Neural cell (in vitro differentiated cells): Measurements from ENCODE around the gene GRIN2C. TPM values are rescaled to one million over a fixed set of nuclear protein-coding genes. Genes with fewer than 3 reads are reported as not detected.

ENCODE experiments used
- H2AFZ ChIP-seq: fragments of 200-600, 300-800 bp; sonication (generic), shearing (Covaris generic); 2 replicates; pipeline ENCODE4 v1.6.0; 2014; ENCODE audit warnings: low read depth, mild to moderate bottlenecking, antibody characterized with exemption, low read length, moderate library complexity
- H3F3A ChIP-seq: fragments of 200-600 bp; shearing (Covaris generic); 2 replicates; pipeline ENCODE4 v1.6.1; 2016; ENCODE audit warnings: mild to moderate bottlenecking, moderate library complexity, mixed read lengths, antibody characterized with exemption, low read length; ENCODE audit not compliant: insufficient read depth, poor library complexity, severe bottlenecking
- H3K27ac ChIP-seq: fragments of 200-600, 300-800 bp; sonication (generic), shearing (Covaris generic); 2 replicates; pipeline ENCODE4 v1.5.1; 2014; ENCODE audit warnings: mild to moderate bottlenecking, low read length, moderate library complexity
- H3K27me3 ChIP-seq: fragments of 300-800, 200-600 bp; sonication (generic), shearing (Covaris generic); 2 replicates; pipeline ENCODE4 v1.6.0; 2014; ENCODE audit warnings: mild to moderate bottlenecking, low read depth, low read length, moderate library complexity; ENCODE audit not compliant: insufficient read depth
- H3K36me3 ChIP-seq: fragments of 300-800, 200-600 bp; sonication (generic), shearing (Covaris generic); 2 replicates; pipeline ENCODE4 v1.5.1; 2014; ENCODE audit warnings: mild to moderate bottlenecking, antibody characterized with exemption, low read length, moderate library complexity; ENCODE audit not compliant: insufficient read depth
- H3K4me2 ChIP-seq: fragments of 300-800, 200-600 bp; sonication (generic), shearing (Covaris generic); 2 replicates; pipeline ENCODE4 v1.6.0; 2014; ENCODE audit warnings: mild to moderate bottlenecking, low read length
- H3K4me3 ChIP-seq: fragments of 300-800, 200-600 bp; sonication (generic), shearing (Covaris generic); 2 replicates; pipeline ENCODE4 v1.5.1; 2014; ENCODE audit warnings: mild to moderate bottlenecking, low read length, moderate library complexity
- H3K79me2 ChIP-seq: fragments of 200-600 bp; shearing (Covaris generic); replicated peaks from 2 replicates; pipeline ENCODE4 v1.6.0; 2014; ENCODE audit warnings: mild to moderate bottlenecking, low read length, moderate library complexity; ENCODE audit not compliant: insufficient read depth
- H3K9ac ChIP-seq: fragments of 300-800, 200-600 bp; sonication (generic), shearing (Covaris generic); 2 replicates; pipeline ENCODE4 v1.6.1; 2016; ENCODE audit warnings: mild to moderate bottlenecking, low read length, mixed read lengths
- H3K9me2 ChIP-seq: fragments of 200-600 bp; shearing (Covaris generic); 2 replicates; pipeline ENCODE4 v1.6.1; 2016; ENCODE audit warnings: mild to moderate bottlenecking, low read length, mixed read lengths; ENCODE audit not compliant: insufficient read depth
- H3K9me3 ChIP-seq: fragments of 200-600, 300-800 bp; sonication (generic), shearing (Covaris generic); 2 replicates; pipeline ENCODE4 v1.6.1; 2016; ENCODE audit warnings: mild to moderate bottlenecking, mixed run types, low read length, moderate library complexity, mixed read lengths
- H4K20me1 ChIP-seq: fragments of 200-600 bp; shearing (Covaris generic); 2 replicates; pipeline ENCODE4 v1.6.1; 2016; ENCODE audit warnings: mild to moderate bottlenecking, mixed run types; ENCODE audit not compliant: insufficient read depth
- CTCF ChIP-seq: fragments of 450-650 bp; IDR thresholded peaks from 2 replicates; pipeline ENCODE4 v1.5.1; 2014; ENCODE audit warnings: antibody characterized with exemption, mild to moderate bottlenecking, moderate library complexity; ENCODE audit not compliant: poor library complexity, severe bottlenecking
- EP300 ChIP-seq: fragments of 450-650 bp; conservative IDR thresholded peaks from 2 replicates; pipeline ENCODE4 v1.6.1; 2014; ENCODE audit warnings: antibody characterized with exemption, mild to moderate bottlenecking, moderate library complexity; ENCODE audit not compliant: poor library complexity, severe bottlenecking
- EZH2 ChIP-seq: fragments of 200-600, 300-800 bp; shearing (Covaris generic), sonication (generic); IDR thresholded peaks from 2 replicates; pipeline ENCODE4 v1.6.1; 2014; ENCODE audit warnings: antibody characterized with exemption, low read length, borderline replicate concordance, mild to moderate bottlenecking; ENCODE audit not compliant: insufficient read depth, poor library complexity, severe bottlenecking
- MXI1 ChIP-seq: fragments of 450-650 bp; conservative IDR thresholded peaks from 2 replicates; pipeline ENCODE4 v1.6.1; 2014; ENCODE audit warnings: antibody characterized with exemption, mild to moderate bottlenecking; ENCODE audit not compliant: poor library complexity, severe bottlenecking
- POLR2AphosphoS5 ChIP-seq: IDR thresholded peaks from 2 replicates; pipeline ENCODE4 v1.6.1; 2012
- RAD21 ChIP-seq: fragments of 450-650 bp; conservative IDR thresholded peaks from 2 replicates; pipeline ENCODE4 v1.6.1; 2014; ENCODE audit warnings: antibody characterized with exemption, mild to moderate bottlenecking, moderate library complexity
- SMC3 ChIP-seq: fragments of 450-650 bp; conservative IDR thresholded peaks from 2 replicates; pipeline ENCODE4 v1.6.1; 2014; ENCODE audit warnings: antibody characterized with exemption, mild to moderate bottlenecking, moderate library complexity; ENCODE audit not compliant: poor library complexity
- TAF1 ChIP-seq: IDR thresholded peaks from 2 replicates; pipeline ENCODE4 v1.6.1; 2012; ENCODE audit warnings: low read depth
- polyA plus RNA-seq: library from polyadenylated mRNA; depleted of rRNA; stranded (reverse); fragments of >200 nt; gene quantifications from 2 replicates; pipeline ENCODE4 v1.2.3, GENCODE V29; 2014
- TF ChIP-seq, protein P1 (sequence below): IDR thresholded peaks from 2 replicates; pipeline ENCODE4 v1.6.1; 2012; ENCODE audit warnings: borderline replicate concordance

The GRIN2C gene
- polyA plus RNA-seq, 1 donor from 2014 or later: 0.04 TPM

GRCh38 chr17:74860872-74861661, 1.4 kb upstream of the GRIN2C start:
- Histone ChIP-seq H3K27me3 (peaks cover 61% of the 10 kb centered on the region), H3K4me3 (peak overlapping the region; percentile 52), H3K4me2 (no peak overlapping the region), H3K9me3 (no peaks in the 10 kb centered on the region), H3K79me2 (no peaks in the 10 kb centered on the region), H3K9ac (no peak overlapping the region), H3F3A (no peaks in the 10 kb centered on the region), H3K27ac (no peak overlapping the region), H4K20me1 (no peaks in the 10 kb centered on the region), H2AFZ (no peak overlapping the region), H3K9me2 (no peaks in the 10 kb centered on the region), H3K36me3 (no peaks in the 10 kb centered on the region)
- TF ChIP-seq EZH2 (peak; percentile 80), CTCF (no peak)

- peaks cover 68% of the 10 kb centered on the region for H3K27me3 ChIP-seq
- TF ChIP-seq EZH2 (peak; percentile 86), POLR2AphosphoS5 (no peak)
- H3K4me2 ChIP-seq: no peak overlapping the region
- H3K36me3 ChIP-seq: no peaks in the 10 kb centered on the region
- no peaks in the 10 kb centered on the region for H3F3A ChIP-seq
- no peaks in the 10 kb centered on the region for H3K9me3 ChIP-seq
- no peak overlapping the region for H2AFZ ChIP-seq
- H4K20me1 ChIP-seq: no peaks in the 10 kb centered on the region
- no peak overlapping the region for H3K27ac ChIP-seq
- no peaks in the 10 kb centered on the region for H3K79me2 ChIP-seq
- no peaks in the 10 kb centered on the region for H3K9me2 ChIP-seq
- H3K9ac ChIP-seq: no peak overlapping the region
- peak overlapping the region; percentile 52 for H3K4me3 ChIP-seq
These were observed 665 bp upstream of the GRIN2C start for GRCh38 chr17:74860229-74860871.

DNA sequence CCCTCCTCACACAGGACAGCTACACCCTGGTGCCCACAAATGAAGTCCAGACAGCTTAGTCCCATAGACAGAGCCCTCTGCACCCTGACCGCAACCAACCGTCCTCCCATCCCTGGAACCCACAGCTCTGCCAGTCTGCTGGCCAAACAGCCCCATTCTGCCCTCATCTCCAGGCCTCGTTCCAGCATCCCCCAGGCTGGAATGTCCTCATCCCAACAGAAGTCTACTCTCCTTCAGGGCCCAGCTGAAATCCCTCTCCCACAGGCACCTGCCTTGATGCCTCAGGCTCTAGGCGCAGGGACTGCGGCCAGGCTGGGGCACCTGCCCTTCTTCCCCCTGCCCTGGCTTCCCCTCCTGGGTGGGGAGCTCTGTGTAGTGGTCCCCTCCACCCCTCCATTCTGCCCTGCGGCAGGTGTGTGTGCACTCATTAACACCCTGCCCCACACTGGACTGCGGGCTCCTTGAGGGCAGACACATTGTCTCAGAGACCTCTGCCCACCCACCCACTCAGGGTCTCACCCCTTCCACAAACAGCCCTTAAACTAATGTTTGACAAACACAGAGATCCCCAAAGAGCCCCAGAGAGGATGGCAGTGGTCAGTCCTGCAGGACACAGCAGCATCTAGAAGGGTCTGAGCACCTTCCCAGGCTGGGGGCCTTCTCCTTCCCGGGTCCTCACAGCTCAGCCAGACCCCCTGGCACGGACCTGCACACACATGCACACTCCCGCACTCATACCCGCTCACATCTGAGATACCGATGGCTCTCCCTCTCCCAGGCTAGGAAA, 820 bp downstream of the GRIN2C start:
- Histone ChIP-seq H3K9ac (no peak overlapping the region), H3K4me3 (peak overlapping the region; percentile 60), H4K20me1 (no peaks in the 10 kb centered on the region), H3F3A (no peaks in the 10 kb centered on the region), H3K9me3 (no peaks in the 10 kb centered on the region), H3K27me3 (peaks cover 83% of the 10 kb centered on the region), H3K9me2 (no peaks in the 10 kb centered on the region), H2AFZ (no peak overlapping the region), H3K36me3 (no peaks in the 10 kb centered on the region), H3K4me2 (no peak overlapping the region), H3K27ac (no peak overlapping the region), H3K79me2 (no peaks in the 10 kb centered on the region)
- TF ChIP-seq EZH2 (no peak), RAD21 (no peak), POLR2AphosphoS5 (no peak), CTCF (no peak), TAF1 (no peak), SMC3 (no peak), MXI1 (no peak), EP300 (no peak)
- TF ChIP-seq, protein P1, sequence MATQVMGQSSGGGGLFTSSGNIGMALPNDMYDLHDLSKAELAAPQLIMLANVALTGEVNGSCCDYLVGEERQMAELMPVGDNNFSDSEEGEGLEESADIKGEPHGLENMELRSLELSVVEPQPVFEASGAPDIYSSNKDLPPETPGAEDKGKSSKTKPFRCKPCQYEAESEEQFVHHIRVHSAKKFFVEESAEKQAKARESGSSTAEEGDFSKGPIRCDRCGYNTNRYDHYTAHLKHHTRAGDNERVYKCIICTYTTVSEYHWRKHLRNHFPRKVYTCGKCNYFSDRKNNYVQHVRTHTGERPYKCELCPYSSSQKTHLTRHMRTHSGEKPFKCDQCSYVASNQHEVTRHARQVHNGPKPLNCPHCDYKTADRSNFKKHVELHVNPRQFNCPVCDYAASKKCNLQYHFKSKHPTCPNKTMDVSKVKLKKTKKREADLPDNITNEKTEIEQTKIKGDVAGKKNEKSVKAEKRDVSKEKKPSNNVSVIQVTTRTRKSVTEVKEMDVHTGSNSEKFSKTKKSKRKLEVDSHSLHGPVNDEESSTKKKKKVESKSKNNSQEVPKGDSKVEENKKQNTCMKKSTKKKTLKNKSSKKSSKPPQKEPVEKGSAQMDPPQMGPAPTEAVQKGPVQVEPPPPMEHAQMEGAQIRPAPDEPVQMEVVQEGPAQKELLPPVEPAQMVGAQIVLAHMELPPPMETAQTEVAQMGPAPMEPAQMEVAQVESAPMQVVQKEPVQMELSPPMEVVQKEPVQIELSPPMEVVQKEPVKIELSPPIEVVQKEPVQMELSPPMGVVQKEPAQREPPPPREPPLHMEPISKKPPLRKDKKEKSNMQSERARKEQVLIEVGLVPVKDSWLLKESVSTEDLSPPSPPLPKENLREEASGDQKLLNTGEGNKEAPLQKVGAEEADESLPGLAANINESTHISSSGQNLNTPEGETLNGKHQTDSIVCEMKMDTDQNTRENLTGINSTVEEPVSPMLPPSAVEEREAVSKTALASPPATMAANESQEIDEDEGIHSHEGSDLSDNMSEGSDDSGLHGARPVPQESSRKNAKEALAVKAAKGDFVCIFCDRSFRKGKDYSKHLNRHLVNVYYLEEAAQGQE: no peak
